Renal cortex interstitium (tissue), 11 donors: ENCODE measurements around the gene ALPI. TPM values are rescaled to one million over a fixed set of nuclear protein-coding genes. Genes with fewer than 3 reads are reported as not detected.
"Not testable (repeated sequence)": the region's sequence is repeated elsewhere in the genome, so short reads cannot be mapped to it uniquely, and the experiment has no call there.

ENCODE experiments used
- DNase-seq, 11 donors: peaks; one replicate each; pipeline ENCODE4 v3.0.0-alpha.2; 2013; ENCODE audit warnings: low read depth in 9 of 11, low spot score in 4 of 11; ENCODE audit errors: extremely low read depth in 1 of 11
- polyA plus RNA-seq, 3 donors: library from polyadenylated mRNA; unstranded; fragments of 120-200 nt; gene quantifications; one replicate each; pipeline ENCODE4 v1.2.1, GENCODE V29; 2013; ENCODE audit not compliant: insufficient read length in 3 of 3

Gene ALPI
- polyA plus RNA-seq, 3 donors, result 0.06 to 0.07 TPM; not detected in 1

DNA sequence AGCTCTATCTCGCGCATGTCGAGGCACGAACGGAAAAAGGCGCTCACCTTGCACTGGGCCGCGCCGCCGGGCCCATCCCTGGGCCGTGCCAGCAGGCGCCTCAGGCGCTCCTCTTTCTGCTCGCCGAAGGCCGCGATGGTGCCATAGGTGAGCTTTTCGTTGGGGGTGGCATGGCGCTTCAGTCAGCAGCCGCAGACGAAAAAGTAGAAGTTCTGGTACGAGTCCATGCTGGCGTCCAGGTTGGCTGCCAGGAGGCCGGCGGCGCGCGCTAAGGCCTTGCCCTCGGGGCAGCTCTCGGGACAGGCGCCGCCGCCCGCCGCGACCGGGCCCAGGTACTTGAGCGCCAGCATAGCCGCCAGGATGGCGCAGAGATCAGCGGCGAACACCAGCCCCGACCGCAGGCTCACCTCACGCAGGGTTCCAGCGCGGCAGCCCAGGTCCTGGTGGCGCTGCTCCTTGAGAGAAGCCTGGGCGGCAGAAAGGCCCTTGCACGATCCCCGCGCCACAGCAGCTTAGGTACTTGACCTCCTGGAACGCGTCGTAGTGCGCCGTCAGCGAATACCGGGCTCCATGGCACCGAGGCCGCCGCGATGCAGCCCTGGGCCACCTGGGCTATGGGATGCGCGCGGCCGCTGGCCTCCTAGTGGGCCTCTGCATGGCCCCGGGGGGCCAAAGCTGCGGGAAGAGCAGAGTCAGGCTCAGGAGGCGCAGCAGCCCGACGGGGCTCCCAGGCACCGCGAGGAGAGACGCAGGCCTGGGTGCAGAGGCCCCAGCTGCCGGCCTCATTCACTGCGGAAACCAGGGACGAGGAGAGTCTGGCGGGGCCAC, 36.5 kb upstream of the ALPI start:
- no peak for DNase-seq

DNA sequence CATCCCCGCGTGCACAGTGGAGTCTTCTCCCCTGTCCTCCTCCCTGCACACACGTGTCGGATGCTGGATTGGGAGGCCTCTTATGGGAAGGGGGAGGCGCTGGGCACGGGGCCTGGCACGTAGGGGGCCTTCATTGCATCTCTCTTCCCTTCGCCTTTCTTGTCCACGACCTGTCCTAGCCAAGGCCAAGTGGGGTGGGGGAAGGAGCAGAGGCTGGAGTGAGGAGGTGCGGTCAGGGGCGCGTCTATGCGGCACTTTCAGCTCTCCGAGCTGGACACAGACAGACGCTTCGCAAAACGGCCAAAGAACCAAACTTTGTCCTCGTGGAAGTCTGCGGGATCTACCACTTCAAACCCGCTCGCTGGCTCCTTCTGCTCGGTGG, 35.9 kb upstream of the ALPI start:
- no peak for DNase-seq

DNA sequence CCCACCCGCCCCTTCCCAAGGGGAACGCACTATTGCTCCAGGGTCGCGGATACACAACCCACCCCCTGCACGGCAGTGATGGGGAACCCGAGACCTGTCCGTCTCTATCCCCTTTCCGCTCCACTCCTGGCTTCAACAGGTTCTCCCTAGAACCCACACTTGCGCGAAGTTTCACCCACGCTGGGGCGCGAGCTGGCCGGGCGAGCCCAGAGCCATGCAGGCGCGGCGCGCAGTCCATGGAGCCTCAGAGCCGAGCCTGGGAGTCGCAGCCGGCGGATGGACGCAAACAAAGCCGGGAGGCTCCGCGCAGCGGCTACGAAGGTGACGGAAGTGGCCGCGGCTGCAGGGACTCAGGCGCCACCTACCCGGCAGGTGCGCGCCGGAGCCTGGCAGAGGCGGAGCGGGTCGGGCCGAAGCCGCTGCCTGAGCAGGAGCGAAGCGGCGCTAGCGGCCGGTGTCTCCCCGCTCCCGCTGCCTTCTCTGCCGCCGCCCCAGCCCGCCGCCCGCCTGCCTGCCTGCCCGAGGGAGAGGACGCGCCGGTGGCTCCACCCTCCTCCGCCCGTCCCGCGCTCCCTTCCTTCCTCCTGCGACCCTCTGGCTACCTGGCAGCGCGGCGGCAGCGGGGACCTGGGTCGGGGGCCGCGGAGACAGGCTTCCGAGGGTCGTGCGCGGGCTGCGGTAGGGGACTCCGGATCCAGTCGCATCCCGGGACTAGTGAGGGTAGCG, 35.3 kb upstream of the ALPI start:
- DNase-seq, result peak in 2 of 11 donors; percentile 29 to 36

DNA sequence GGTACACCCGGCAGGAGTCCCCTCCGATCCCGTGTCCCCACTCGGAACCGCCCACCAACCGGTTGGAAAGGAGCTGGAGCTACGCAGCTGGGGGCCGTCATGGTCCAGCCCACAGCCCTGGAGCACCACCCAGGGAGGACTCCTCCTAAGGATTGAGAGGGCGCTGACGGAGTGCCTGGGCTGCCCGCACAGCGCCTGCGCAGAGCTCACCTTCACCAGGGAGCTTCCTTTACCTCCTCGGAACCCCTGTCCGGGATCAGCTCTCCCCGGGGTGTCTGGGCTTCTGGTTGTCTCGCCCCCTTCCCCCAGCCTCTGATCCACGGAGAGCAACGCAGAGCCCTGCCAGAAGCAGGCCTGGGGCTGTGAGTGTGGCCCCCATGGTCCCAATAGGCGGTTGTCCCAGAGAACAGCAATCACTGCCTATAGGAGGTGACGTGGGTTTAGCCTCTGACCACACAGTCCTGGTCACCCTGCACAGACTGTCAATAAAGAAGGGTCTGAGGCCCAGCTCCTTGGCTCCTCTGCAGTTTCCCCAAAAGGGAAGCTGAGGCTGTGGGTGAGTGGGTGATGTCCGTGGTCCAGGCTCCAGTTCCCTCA, 34.7 kb upstream of the ALPI start:
- DNase-seq, result peak in 2 of 11 donors; percentile 32 to 33

DNA sequence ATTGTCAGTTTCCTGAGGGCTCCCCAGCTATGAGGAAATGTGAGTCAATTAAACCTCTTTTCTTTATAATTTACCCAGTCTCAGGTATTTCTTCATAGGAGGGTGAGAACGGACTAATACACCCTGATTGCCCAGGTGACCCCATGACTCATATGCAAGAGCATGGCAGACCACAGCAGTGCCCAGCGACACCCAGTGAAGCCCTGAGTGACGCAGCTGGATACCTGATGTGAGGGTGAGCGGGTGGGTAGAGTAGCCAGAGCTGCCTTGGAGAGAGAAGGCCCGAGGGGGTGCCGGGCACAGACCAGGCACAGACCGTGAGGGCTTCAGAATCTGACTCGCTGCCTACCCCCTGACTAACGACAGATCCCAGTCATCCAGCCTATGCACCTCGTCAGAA, 33.9 kb upstream of the ALPI start:
- DNase-seq, result no peak

DNA sequence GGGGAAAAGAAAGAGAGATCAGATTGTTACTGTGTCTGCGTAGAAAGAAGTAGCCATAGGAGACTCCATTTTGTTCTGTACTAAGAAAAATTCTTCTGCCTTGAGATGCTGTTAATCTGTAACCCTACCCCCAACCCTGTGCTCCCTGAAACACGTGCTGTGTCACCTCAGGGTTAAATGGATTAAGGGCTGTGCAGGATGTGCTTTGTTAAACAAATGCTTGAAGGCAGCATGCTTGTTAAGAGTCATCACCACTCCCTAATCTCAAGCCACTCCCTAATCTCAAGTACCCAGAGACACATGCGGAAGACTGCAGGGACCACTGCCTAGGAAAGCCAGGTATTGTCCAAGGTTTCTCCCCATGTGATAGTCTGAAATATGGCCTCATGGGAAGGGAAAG, 33.0 kb upstream of the ALPI start:
- not testable (repeated sequence) for DNase-seq

DNA sequence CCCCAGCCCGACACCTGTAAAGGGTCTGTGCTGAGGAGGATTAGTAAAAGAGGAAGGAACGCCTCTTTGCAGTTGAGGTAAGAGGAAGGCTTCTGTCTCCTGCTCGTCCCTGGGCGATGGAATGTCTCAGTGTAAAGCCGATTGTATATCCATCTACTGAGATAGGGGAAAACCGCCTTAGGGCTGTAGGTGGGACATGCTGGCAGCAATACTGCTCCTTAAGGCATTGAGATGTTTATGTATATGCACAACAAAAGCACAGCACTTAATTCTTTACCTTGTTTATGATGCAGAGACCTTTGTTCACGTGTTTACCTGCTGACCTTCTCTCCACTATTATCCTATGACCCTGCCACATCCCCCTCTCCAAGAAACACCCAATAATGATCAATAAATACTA, 32.5 kb upstream of the ALPI start:
- not testable (repeated sequence) for DNase-seq

DNA sequence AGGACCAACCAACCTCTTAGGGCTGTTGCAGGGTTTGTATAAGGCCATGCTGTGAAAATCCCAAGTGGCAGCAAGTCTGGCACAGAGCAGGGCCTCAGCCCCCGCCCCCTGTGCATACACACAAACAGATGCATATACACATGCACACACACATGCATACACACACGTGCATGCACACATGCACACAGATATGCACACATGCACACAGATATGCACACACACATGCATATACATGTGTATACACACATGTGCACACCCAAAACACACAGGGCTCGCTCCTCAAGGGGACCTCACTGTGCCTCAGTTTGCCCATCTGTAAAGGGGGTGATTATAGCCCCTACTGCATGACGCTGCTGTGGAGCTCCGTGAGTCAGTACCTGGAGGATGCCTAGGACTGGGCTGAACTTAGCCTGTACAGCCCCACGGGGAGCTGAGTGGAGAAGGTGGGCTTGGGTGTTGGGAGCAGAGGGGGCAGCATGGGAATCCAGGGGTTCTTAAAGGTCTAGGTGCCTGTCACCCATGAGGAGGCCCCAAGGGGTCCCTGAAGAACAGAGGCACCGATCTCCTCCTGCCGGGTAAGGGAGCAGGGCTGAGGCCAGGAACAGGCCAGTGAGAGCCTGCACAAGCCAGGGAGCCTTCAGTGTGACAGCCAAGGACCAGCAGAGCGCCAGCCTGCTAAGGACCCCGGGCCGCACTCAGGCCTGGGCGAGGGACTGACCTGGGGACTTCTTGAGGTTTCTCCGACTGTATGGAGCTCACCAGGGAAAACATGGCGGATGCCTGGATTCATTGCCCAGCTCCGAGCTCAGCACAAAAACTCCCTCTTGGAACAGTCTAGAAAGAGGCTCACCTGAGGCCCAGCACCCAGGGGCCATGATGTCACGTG, 24.0 kb upstream of the ALPI start:
- no peak for DNase-seq

DNA sequence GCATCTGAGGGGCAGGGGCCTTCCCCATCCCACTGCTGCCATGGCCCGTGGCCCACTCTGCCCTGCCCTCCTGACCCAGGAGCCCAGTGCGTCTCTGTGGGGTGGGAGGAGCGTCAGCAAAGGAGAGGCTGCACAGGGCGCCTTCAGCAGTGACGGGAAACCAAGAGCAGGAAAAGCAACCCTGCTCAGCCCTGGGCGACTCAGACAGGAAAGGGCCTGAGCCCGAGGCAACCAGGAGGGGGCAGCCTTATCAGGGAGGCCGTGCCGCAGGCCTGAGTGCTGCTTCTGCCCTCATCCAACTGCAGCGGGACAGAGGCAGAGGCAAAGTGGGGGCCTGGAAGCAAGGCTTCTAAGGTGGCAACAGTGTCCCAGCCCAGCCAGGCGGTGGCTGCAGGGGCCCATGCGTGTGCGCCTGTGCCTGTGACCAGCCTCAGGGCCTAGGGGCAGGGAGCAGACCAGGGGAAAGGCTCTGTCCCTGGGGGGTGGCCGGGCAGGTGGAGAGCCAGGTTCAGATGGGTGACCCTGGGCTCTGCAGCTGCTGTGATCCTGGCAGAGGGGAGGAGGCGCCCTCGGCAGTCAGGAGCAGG, 23.3 kb upstream of the ALPI start:
- no peak for DNase-seq

DNA sequence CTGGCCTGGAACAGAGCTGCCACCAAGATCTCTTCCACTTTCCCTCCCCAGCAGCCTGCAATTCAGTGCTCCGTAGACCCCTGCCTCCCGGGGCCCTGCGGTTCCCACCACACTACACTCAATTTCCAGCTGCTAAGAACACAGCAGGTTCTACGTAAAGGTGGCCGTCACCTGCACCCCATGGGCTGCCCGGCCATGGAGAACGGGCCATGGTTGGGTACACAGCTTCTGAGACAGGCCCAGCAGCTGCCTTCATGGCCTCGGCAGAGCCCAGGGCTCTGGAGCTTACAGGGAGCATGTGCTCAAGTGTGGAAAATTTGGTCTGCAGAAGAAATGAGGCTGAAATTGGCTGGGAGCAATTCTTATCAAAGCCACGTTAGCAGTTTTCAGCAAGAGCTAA, 22.3 kb upstream of the ALPI start:
- not testable (repeated sequence) for DNase-seq

DNA sequence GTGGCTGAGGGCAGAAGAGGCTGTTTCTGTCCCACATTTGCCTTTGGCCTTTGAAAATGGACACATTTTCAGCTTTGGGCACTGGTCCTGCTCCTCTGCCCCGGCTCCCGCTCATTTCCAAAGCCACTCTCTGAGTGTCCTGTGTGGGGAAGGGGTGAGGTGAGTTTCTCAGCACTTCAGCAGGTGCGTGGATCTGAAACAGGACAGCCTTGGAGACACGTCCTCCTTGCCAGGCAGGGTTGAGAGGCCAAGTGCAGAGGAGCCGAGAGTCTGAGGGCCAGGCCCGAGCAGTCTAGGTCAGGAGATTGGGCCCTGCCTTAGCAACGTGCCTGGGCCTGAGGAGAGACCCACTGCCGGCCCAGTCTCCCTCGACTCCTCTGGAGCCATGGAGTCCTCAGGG, 21.9 kb upstream of the ALPI start:
- no peak for DNase-seq

DNA sequence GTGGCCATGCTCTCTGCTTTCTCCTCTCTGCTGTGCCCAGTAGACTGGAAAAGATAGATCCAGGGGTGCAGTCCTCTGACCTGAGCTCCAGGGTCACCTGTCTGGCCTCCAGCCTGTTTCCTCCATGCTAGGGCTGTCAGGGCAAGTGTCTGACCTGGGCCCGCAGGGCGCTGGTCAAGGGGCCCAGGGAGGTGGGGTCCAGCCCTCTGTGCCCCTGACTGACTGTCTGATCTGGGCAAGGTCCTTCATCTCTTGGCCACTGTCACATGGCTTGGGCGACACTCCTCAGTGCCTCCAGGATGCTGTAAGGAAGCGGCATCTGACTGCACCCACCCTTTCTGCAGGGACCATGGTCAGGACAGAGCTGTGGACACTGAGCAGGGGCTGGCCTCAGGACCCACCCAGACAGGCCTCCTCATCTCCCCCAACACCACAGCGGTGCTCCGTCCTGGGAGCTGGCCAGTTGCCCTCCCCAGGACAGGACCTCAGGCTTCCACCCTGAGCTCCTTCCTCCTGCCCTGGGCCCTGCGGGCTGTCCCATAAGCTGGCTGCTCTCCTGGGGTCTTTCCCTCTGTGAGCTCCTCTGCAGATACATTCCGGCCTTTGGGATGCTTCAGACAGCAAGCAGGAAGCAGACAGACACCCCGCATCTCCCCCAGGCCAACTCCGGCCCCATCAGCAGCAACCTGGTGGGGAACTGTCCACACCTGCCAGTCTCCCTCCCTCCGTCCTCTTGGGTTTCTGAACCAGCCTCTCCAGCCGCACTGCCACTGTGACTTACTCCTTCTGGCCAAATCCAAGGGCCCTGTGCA, 21.2 kb upstream of the ALPI start:
- no peak for DNase-seq

DNA sequence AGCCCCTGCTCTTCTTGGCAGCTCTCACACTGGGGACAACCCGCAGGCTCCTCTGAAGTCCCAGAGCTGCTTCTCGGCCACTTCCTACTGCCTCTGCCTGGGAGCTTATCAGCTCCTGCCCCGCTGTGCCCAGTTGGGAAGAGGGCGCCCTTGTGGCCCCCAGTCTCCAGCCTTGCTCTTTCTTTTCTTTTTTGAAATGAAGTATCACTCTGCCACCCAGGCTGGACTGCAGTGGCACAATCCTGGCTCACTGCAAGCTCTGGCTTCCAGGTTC, 20.6 kb upstream of the ALPI start:
- no peak for DNase-seq

DNA sequence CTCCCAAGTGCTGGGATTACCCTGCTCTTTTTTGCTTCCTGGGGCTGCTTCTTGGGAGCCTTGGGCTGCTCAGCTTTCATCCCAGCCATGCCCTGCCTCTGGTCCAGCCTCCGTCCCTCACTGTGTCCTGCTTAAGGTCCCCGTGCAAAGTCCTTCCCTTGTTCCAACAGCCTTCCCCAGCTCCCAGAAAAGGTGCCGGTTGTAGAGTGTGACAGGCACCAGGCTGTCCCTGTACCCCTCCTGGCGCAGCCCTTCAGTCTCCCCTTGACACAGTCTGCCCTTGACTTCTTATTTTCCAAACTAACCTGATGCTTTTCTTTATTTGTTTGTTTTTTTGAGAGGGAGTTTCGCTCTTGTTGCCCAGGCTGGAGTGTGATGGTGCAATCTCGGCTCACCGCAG, 20.1 kb upstream of the ALPI start:
- no peak for DNase-seq

DNA sequence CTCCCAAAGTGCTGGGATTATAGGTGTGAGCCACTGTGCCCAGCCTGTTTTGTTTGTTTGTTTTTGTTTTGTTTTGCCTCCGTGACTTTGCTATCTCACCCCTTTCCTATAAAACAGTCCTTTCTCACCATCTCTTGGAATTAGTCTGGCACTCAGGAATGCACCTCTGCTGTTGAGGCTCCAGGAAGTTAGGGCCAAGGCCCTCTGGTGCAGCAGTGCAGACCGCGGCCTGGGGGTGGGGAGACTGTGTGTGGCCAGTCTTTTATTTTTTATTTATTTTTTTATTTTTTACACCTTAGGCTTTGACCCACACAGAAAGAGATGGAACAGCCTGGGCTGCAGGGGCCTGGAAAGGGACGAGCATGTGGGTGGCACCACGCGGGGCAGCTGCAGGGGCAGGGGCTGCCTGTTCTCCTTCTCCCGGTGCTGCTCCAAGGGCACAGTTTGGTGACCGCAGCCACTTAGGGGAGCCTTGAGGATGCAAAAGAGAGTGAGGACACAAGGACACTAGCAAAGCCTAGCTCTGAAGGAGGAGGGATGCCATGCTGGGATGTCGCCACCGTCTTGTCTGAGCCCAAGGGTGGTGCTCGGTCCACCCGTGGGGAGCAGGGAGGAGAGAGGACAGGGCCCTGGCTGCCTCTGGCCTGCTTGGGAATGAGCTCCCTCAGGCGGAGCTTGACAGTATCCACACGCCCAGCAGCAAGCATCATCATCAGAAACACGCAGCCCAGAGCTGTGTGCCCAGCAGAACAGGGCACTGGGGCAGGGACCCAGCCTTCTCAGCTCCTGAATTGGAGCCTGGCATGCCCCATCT, 19.4 kb upstream of the ALPI start:
- DNase-seq, result no peak

DNA sequence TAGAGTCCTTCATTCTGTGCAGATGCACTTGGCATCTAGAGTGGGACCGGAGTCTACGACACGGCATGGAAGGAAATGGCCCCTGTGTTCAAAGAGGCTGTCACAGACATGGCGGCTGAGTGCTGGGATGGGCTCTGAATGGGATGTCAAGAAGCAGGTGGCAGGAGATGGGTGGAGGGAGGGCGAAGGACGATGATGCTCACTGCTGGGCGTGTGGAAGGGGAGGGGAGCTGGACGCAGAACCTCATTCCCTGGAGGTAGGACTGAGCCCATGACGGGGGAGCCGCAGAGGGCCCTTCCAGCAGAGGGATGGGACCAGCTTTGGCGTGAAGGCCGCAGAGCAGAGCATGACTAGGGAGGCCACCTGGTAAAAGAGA, 18.8 kb upstream of the ALPI start:
- DNase-seq, result no peak

DNA sequence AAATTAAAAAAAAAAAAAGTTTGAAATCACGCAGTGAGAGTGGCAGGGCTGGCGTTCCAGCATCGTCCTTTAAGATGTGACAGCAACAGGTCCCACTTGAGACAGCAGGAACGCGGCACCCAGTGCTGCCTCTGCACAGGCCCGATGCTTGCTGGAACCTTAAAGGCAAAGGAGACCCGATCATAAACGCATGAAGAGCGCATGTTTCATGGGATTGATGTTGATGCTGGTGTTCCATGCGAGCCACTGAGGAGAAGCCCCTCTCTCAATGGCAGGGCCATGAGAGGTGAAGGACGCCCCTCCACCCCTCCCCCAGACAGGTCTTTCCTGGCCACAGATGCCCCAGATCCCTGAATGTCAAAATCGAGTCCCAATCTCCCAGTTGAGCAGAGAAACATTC, 17.9 kb upstream of the ALPI start:
- DNase-seq, result no peak
